Anterior cingulate cortex (tissue), 58 donors: ENCODE measurements around the gene PLEKHM3.

Experiments used
- DNase-seq, 58 donors: peaks; one replicate each; lab custom pipeline; 2025; lab: John Stamatoyannopoulos, UW

Gene PLEKHM3

DNA sequence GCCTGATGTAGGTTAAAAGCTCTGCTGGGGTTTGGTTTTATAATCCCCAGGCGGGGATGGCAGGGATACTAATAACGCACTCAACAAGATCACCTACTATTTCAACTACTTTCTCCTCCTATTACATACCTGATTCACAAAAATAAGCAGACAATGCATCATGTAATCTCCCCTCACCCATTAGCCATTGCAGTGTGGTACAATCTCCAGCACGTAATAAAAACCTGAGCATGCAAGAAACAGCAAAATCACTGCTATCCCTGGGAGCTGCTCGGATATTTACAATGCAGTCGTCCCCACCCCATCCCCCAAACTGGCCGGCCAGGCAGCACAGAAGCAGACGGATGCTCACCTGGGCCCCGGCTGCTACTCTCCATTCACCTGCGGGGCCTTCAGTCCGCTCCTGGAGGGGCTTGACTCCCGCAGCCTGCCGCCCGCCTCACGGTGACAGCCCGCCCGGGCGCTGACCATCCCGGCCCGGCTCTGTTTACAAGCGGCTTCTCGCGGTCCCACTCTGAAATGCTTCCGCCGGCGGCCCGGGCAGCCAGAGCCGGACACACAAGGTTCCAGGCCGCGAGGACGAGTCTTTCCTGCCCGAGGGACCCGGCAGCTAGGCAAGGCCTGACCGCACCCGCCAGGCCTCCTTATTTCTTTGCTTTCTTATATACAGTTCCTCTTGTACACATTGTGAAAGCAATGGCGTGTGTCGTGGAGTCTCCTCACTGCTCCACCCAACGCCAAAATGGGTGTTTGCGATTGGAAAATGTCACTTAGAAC, at the start of gene PLEKHM3:
Gene PLEKHM3 (minus strand): TSS at position 491 of the 777 bp plus-strand sequence. CDS start 23,888 bp downstream, outside the sequence.
- peak in 57 of 58 donors; percentile 35 to 92 (median 81) for DNase-seq

- DNase-seq, result peak in 5 of 58 donors; percentile 7 to 25 (median 13)
These were observed 49.5 kb upstream of the PLEKHM3 start for GRCh38 chr2:208074610-208075356.

GRCh38 chr2:208072250-208072892, 47.0 kb upstream of the PLEKHM3 start:
- DNase-seq, result peak in 50 of 58 donors; percentile 8 to 76 (median 41)

- DNase-seq, result no peak
These were observed 43.9 kb upstream of the PLEKHM3 start for GRCh38 chr2:208069186-208069585.

DNA sequence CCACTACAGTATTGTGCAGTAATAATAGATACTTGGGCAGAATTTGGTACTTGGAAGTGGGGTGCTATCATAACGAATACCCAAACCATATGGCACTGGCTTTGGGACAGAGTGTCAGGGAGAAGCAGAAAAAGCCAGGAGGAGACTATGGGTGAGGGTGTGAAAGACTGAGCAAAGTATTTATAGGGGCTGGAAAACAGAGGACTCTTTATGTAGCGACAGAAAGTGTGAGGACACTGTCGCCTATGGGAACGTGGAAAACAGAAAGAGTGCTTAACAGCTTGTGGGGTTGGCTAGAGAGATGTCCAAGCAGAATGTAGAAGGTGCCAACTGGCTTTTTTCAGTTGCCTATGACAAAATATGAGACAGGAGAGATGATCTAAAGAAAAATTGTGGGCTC, 40.7 kb upstream of the PLEKHM3 start:
- DNase-seq, result peak in 10 of 58 donors; percentile 3 to 49 (median 10)

- no peak for DNase-seq
These were observed 40.1 kb upstream of the PLEKHM3 start for GRCh38 chr2:208065476-208065875.

GRCh38 chr2:208064220-208064961, 39.1 kb upstream of the PLEKHM3 start:
- no peak for DNase-seq

- DNase-seq, result no peak
These were observed 37.6 kb upstream of the PLEKHM3 start for GRCh38 chr2:208062961-208063360.

- DNase-seq, result peak in 1 of 58 donors; percentile 8
These were observed 36.8 kb upstream of the PLEKHM3 start for GRCh38 chr2:208062113-208062512.

DNA sequence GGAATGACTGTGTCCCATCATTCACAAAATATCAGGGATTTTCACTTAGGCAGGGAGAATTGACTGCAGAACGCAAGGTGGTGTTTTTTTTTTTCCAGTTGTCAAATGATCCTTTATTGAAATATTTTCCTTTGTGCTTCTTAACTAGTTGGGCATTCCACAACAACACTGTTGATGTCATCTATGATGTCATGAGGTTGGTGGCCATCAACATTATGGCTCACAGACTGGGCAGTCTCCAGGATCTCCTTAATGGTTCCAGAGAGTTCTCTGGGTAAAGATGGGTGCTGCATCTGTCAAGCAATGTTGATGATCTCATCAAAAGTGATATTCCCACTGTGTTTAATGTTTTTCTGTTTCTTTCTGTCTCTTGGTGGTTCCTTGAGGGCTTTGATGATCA, 31.8 kb upstream of the PLEKHM3 start:
- no peak for DNase-seq

DNA sequence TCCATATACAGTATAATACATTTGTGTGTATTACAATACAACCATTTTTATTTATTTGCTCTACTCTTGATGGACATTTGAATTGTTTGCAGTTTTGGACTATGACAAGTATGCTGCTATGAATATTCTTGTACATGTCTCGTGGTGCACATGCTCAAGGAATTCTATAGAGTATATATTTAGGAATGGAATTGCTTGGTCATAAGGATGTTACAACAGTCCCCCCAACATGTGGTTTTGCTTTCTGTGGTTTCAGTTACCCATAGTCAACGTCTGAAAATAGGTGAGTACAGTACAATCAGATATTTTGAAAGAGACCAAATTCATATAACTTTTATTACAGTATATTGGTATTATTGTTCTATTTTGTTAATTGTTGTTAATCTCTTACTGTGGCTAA, 24.1 kb upstream of the PLEKHM3 start:
- no peak for DNase-seq

DNA sequence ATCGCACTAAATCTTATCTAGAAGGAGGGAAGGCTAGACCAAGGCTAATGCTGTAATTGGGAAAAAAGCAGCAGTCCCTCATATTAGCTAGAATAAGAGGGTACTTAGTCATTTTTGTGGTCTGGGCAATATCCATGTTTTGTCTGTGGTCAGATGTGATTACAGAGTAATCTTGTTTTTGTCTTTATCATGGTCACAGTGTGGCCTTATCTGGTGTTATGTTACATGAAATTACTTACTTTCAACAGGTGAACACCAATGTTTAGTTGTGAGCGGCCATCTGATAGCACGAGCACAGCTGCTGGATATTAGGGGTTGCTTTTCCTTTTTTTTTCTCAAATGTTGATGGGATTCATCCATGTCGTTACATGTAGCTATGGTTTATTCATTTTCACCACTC, 23.7 kb upstream of the PLEKHM3 start:
- no peak for DNase-seq

DNA sequence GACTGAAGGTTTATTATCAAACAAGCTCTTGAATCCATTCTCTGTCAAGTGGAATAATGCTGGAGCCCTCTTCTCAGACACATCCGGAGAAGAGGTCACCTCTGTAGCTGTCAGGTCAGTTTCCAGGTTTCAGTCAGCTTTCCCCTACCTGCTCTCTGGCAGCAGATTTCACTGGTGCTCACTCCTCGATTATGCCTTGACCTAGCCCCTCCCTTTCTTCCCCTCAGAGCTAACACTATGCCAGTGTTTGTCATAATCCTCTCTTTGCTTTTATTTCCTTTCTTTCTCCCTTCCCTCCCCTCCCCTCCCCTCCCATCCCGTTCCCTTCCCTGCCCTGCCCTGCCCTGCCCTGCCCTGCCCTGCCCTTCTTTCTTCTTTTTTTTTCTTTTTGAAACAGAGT, 22.5 kb upstream of the PLEKHM3 start:
- DNase-seq, result no peak

GRCh38 chr2:208046686-208047085, 21.4 kb upstream of the PLEKHM3 start:
- no peak for DNase-seq

- DNase-seq, result no peak
These were observed 17.1 kb upstream of the PLEKHM3 start for GRCh38 chr2:208042450-208042849.

- no peak for DNase-seq
These were observed 16.7 kb upstream of the PLEKHM3 start for GRCh38 chr2:208042041-208042440.

- peak in 36 of 58 donors; percentile 1 to 63 (median 12) for DNase-seq
These were observed 15.2 kb upstream of the PLEKHM3 start for GRCh38 chr2:208040199-208041171.

GRCh38 chr2:208039376-208040110, 14.2 kb upstream of the PLEKHM3 start:
- peak in 5 of 58 donors; percentile 1 to 20 (median 8) for DNase-seq
